ENCODE data around the gene ATP2C1. TPM values are rescaled to one million over a fixed set of nuclear protein-coding genes. Genes with fewer than 3 reads are reported as not detected.

Gene ATP2C1
- total and polyA plus RNA-seq, 2 donors (not counting 3 experiments of a cell fraction or from before 2014, with no cell fraction given), result 50.1 to 73.3 TPM

DNA sequence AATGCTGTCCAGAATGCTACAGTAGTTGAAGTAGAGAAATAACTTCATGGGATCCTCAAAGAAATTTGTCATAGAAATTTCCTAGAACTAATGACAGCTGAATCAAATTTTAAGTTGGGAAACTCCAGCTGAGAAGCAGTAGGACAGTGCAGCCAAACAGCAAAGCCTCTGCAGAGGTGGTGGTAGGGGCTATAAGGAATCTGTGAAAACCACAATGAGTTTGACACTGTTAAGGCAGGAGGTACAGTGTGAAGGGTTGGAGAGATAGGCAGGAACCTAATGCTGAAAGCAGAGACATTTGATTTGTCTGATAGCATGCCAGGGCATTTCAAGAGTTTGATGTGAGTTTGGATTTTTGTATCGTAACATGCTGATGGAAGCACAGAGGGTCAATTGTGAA, 110.7 kb downstream of the ATP2C1 start:
- peaks cover 4 to 9% of the 10 kb centered on the region in 2 experiments for H3K36me3 ChIP-seq (ENCODE audit: control insufficient read depth in 2 of 2, extremely low read depth in 1 of 2, insufficient read depth in 2 of 2, low read length in 2 of 2)
- dilution Hi-C loops (cut with MboI; ENCODE audit: extremely low pct_ligation_motif_present, low sequenced_read_pairs), result no loop called here
- H2AFZ ChIP-seq (ENCODE audit: low read depth, low read length), result no peak overlapping the region
- DNase-seq (ENCODE audit: low read depth, low spot score), result no peak
- H3K4me1 ChIP-seq (ENCODE audit: control insufficient read depth, extremely low read depth, insufficient read depth, low read length), result no peaks in the 10 kb centered on the region
- CTCF ChIA-PET, result no interaction called here
- H3K27me3 ChIP-seq (ENCODE audit: control insufficient read depth in 2 of 2, insufficient read depth in 2 of 2, low read length in 2 of 2), result no peaks in the 10 kb centered on the region
- H3K27ac ChIP-seq (ENCODE audit: insufficient read depth, low read depth, low read length), result no peak overlapping the region
- BruUV-seq (replicated peaks), result no TSS peak
- H3K9me3 ChIP-seq (replicated peaks; ENCODE audit: control insufficient read depth, insufficient read depth, low read length), result no peaks in the 10 kb centered on the region
- TF ChIP-seq MAX (IDR thresholded peaks at IDR 0.05; ENCODE audit: insufficient read depth, insufficient read length), result no peak
- H3K4me3 ChIP-seq (replicated peaks in 1 of 3; ENCODE audit: insufficient read depth in 1 of 3, low read depth in 1 of 3, low read length in 3 of 3), result no peak overlapping the region
- H3K4me2 ChIP-seq (ENCODE audit: insufficient read depth, low read length), result no peak overlapping the region
- intact Hi-C loops (cut with micrococcal nuclease), result no loop called here
- H3K79me2 ChIP-seq (ENCODE audit: control insufficient read depth, insufficient read depth, low read length), result no peaks in the 10 kb centered on the region
- H3K9ac ChIP-seq (replicated peaks; ENCODE audit: extremely low read depth, insufficient read depth, low read length), result no peak overlapping the region
- POLR2A ChIA-PET, result no interaction called here
- H4K20me1 ChIP-seq (replicated peaks; ENCODE audit: control insufficient read depth, extremely low read depth, insufficient read depth, low read length), result no peaks in the 10 kb centered on the region
- FAIRE-seq, result no peak
- no peaks in the 10 kb centered on the region for H3K9me1 ChIP-seq (replicated peaks; ENCODE audit: control insufficient read depth, extremely low read depth, insufficient read depth, low read length)

DNA sequence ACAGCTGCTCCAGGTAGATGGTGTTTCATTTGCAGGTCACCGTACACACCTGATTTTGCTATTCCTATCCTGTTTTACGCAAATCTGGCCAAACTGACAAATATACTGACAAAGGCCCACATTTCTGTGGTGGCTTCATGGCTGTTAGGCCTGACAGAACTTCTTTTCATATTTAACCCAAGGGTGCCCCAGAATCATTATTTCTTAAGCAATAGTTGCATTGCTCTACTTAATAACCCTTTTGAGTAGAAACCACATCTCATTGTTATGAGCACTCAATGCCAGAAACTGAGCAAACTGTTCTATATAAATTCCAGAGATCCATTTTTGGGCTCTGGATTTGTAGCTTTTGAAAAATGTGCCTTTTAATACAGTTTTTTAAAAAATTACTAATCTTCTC, 113.4 kb downstream of the ATP2C1 start:
- no peak overlapping the region for H2AFZ ChIP-seq (ENCODE audit: low read depth, low read length)
- no peak overlapping the region for H3K4me2 ChIP-seq (ENCODE audit: insufficient read depth, low read length)
- TF ChIP-seq JUN (IDR thresholded peaks at IDR 0.05; ENCODE audit: borderline replicate concordance, insufficient read depth, insufficient read length, low read depth) (no peak), POLR2A (IDR thresholded peaks at IDR 0.05; ENCODE audit: low read depth, low read length) (no peak), CTCF (IDR thresholded peaks at IDR 0.05; ENCODE audit: extremely low read depth in 1 of 2, insufficient read depth in 1 of 2, low read depth in 1 of 2, low read length in 2 of 2) (no peak), FOS (IDR thresholded peaks at IDR 0.05; ENCODE audit: borderline replicate concordance, insufficient read depth, low read length) (no peak), MYC (IDR thresholded peaks at IDR 0.05; ENCODE audit: low read depth, low read length) (no peak), MAX (IDR thresholded peaks at IDR 0.05; ENCODE audit: insufficient read depth, insufficient read length) (no peak), EZH2 (IDR thresholded peaks at IDR 0.05; ENCODE audit: borderline replicate concordance, low read depth, low read length, severe bottlenecking) (no peak), GATA2 (IDR thresholded peaks at IDR 0.05; ENCODE audit: insufficient read depth, insufficient read length, low read depth, low read length) (no peak), POLR2AphosphoS5 (IDR thresholded peaks at IDR 0.05; ENCODE audit: insufficient read depth, low read depth, low read length) (no peak)
- DNase-seq (ENCODE audit: low read depth, low spot score) (no peak), FAIRE-seq (no peak)
- intact Hi-C loops (cut with micrococcal nuclease), result no loop called here
- H3K9me1 ChIP-seq (replicated peaks; ENCODE audit: control insufficient read depth, extremely low read depth, insufficient read depth, low read length), result no peaks in the 10 kb centered on the region
- dilution Hi-C loops (cut with MboI; ENCODE audit: extremely low pct_ligation_motif_present, low sequenced_read_pairs), result no loop called here
- no peak overlapping the region for H3K27ac ChIP-seq (ENCODE audit: insufficient read depth, low read depth, low read length)
- CTCF ChIA-PET, result interaction anchor here (0.6 to 0.8 kb wide), 2 partner anchors 13 to 18 kb away, joined by 3 read pairs; no protein-coding TSS in a partner anchor
- H3K27me3 ChIP-seq (ENCODE audit: control insufficient read depth in 2 of 2, insufficient read depth in 2 of 2, low read length in 2 of 2), result no peaks in the 10 kb centered on the region
- H3K4me3 ChIP-seq (replicated peaks in 1 of 3; ENCODE audit: insufficient read depth in 1 of 3, low read depth in 1 of 3, low read length in 3 of 3), result no peak overlapping the region
- POLR2A ChIA-PET, result no interaction called here
- no peaks in the 10 kb centered on the region for H3K4me1 ChIP-seq (ENCODE audit: control insufficient read depth, extremely low read depth, insufficient read depth, low read length)
- no peaks in the 10 kb centered on the region for H4K20me1 ChIP-seq (replicated peaks; ENCODE audit: control insufficient read depth, extremely low read depth, insufficient read depth, low read length)
- no peak overlapping the region for H3K9ac ChIP-seq (replicated peaks; ENCODE audit: extremely low read depth, insufficient read depth, low read length)
- no peaks in the 10 kb centered on the region for H3K79me2 ChIP-seq (ENCODE audit: control insufficient read depth, insufficient read depth, low read length)
- H3K36me3 ChIP-seq (ENCODE audit: control insufficient read depth in 2 of 2, extremely low read depth in 1 of 2, insufficient read depth in 2 of 2, low read length in 2 of 2), result peaks cover 4% of the 10 kb centered on the region in 2 experiments
- H3K9me3 ChIP-seq (replicated peaks; ENCODE audit: control insufficient read depth, insufficient read depth, low read length), result no peaks in the 10 kb centered on the region
- BruUV-seq (replicated peaks), result no TSS peak

All from endothelial cell of umbilical vein (primary cell).